Measurements from ENCODE around the gene MAP3K21.

The MAP3K21 gene

GRCh38 chr1:233389169-233389568 is 61.6 kb downstream of the MAP3K21 start:
- no peak overlapping the region for H3K27ac ChIP-seq (ENCODE audit: extremely low read depth, low read depth, low read length)
- no peaks in the 10 kb centered on the region; the same call in 1 of the 2 replicates for H3K9me3 ChIP-seq (ENCODE audit: control insufficient read depth, insufficient read depth, low read depth, low read length)
- H3K4me1 ChIP-seq (ENCODE audit: control insufficient read depth, insufficient read depth, low read length): no peaks in the 10 kb centered on the region
- CTCF ChIA-PET: interaction anchor here (0.5 to 5.9 kb wide), 6 partner anchors 52 to 1462 kb away, joined by 3 to 43 read pairs (median 8); no protein-coding TSS in a partner anchor
- H3K4me3 ChIP-seq (ENCODE audit: low read depth, low read length): no peak overlapping the region
- TF ChIP-seq ZNF184 (tag by site-specific recombination; IDR thresholded peaks at IDR 0.05) (no peak), ZEB2 (tag by site-specific recombination; IDR thresholded peaks at IDR 0.05) (no peak), ZNF670 (tag by site-specific recombination; IDR thresholded peaks at IDR 0.05; ENCODE audit: low read depth) (no peak), ZNF223 (tag by site-specific recombination; IDR thresholded peaks at IDR 0.05) (no peak), ZBTB10 (tag by site-specific recombination; IDR thresholded peaks at IDR 0.05) (no peak), RBAK (tag by site-specific recombination; IDR thresholded peaks at IDR 0.05) (no peak), ZBTB49 (tag by site-specific recombination; IDR thresholded peaks at IDR 0.05; ENCODE audit: low read depth) (no peak), ZBTB7A (tag by site-specific recombination; IDR thresholded peaks at IDR 0.05; ENCODE audit: low read depth) (no peak), KLF9 (tag by site-specific recombination; IDR thresholded peaks at IDR 0.05; ENCODE audit: low read depth) (no peak), FEZF1 (tag by site-specific recombination; IDR thresholded peaks at IDR 0.05) (no peak), ZNF747 (tag by site-specific recombination; IDR thresholded peaks at IDR 0.05) (no peak), ZFP69B (tag by site-specific recombination; IDR thresholded peaks at IDR 0.05) (no peak), ZNF548 (tag by site-specific recombination; IDR thresholded peaks at IDR 0.05) (no peak), HOXA7 (CRISPR knock-in tag; IDR thresholded peaks at IDR 0.05; ENCODE audit: borderline replicate concordance) (no peak), BCL6B (tag by site-specific recombination; IDR thresholded peaks at IDR 0.05) (no peak), SALL2 (tag by site-specific recombination; IDR thresholded peaks at IDR 0.05; ENCODE audit: borderline replicate concordance) (no peak), ZNF624 (tag by site-specific recombination; IDR thresholded peaks at IDR 0.05) (no peak)
- TF ChIP-seq, protein P1, sequence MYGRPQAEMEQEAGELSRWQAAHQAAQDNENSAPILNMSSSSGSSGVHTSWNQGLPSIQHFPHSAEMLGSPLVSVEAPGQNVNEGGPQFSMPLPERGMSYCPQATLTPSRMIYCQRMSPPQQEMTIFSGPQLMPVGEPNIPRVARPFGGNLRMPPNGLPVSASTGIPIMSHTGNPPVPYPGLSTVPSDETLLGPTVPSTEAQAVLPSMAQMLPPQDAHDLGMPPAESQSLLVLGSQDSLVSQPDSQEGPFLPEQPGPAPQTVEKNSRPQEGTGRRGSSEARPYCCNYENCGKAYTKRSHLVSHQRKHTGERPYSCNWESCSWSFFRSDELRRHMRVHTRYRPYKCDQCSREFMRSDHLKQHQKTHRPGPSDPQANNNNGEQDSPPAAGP (tag by site-specific recombination; IDR thresholded peaks at IDR 0.05): no peak
- TF ChIP-seq, protein P2, sequence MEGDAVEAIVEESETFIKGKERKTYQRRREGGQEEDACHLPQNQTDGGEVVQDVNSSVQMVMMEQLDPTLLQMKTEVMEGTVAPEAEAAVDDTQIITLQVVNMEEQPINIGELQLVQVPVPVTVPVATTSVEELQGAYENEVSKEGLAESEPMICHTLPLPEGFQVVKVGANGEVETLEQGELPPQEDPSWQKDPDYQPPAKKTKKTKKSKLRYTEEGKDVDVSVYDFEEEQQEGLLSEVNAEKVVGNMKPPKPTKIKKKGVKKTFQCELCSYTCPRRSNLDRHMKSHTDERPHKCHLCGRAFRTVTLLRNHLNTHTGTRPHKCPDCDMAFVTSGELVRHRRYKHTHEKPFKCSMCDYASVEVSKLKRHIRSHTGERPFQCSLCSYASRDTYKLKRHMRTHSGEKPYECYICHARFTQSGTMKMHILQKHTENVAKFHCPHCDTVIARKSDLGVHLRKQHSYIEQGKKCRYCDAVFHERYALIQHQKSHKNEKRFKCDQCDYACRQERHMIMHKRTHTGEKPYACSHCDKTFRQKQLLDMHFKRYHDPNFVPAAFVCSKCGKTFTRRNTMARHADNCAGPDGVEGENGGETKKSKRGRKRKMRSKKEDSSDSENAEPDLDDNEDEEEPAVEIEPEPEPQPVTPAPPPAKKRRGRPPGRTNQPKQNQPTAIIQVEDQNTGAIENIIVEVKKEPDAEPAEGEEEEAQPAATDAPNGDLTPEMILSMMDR (tag by site-specific recombination; IDR thresholded peaks at IDR 0.05): no peak
- TF ChIP-seq, protein P3, sequence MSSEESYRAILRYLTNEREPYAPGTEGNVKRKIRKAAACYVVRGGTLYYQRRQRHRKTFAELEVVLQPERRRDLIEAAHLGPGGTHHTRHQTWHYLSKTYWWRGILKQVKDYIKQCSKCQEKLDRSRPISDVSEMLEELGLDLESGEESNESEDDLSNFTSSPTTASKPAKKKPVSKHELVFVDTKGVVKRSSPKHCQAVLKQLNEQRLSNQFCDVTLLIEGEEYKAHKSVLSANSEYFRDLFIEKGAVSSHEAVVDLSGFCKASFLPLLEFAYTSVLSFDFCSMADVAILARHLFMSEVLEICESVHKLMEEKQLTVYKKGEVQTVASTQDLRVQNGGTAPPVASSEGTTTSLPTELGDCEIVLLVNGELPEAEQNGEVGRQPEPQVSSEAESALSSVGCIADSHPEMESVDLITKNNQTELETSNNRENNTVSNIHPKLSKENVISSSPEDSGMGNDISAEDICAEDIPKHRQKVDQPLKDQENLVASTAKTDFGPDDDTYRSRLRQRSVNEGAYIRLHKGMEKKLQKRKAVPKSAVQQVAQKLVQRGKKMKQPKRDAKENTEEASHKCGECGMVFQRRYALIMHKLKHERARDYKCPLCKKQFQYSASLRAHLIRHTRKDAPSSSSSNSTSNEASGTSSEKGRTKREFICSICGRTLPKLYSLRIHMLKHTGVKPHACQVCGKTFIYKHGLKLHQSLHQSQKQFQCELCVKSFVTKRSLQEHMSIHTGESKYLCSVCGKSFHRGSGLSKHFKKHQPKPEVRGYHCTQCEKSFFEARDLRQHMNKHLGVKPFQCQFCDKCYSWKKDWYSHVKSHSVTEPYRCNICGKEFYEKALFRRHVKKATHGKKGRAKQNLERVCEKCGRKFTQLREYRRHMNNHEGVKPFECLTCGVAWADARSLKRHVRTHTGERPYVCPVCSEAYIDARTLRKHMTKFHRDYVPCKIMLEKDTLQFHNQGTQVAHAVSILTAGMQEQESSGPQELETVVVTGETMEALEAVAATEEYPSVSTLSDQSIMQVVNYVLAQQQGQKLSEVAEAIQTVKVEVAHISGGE (tag by site-specific recombination; conservative IDR thresholded peaks at IDR 0.05; ENCODE audit: low read depth): no peak
- POLR2A ChIA-PET: interaction anchor here (0.6 kb wide), 1 partner anchor 862 kb away, joined by 9 read pairs; no protein-coding TSS in a partner anchor
- H3K36me3 ChIP-seq (ENCODE audit: control insufficient read depth in 2 of 2, insufficient read depth in 1 of 2, low read length in 2 of 2): peaks cover 5 to 17% of the 10 kb centered on the region in 2 experiments

Data from HEK293 (cell line).